Thymus (tissue), 11 donors: ENCODE data around the gene VCAM1. TPM values are rescaled to one million over a fixed set of nuclear protein-coding genes. Genes with fewer than 3 reads are reported as not detected.
A peak's percentile ranks its signal among the peaks of the same experiment; 100 is the strongest.
"Not testable (repeated sequence)": the region's sequence is repeated elsewhere in the genome, so short reads cannot be mapped to it uniquely, and the experiment has no call there.

Source experiments
- DNase-seq, 9 donors: peaks; one replicate each; pipeline ENCODE4 v3.0.0-alpha.2; 2013; ENCODE audit warnings: low spot score in 9 of 9, low read depth in 6 of 9, missing footprints in 1 of 9
- H3K27ac ChIP-seq, 2 donors: one replicate each; pipeline ENCODE4 v1.5.1; 2013; ENCODE audit warnings: control low read depth in 1 of 2, low read depth in 1 of 2, low read length in 1 of 2, mild to moderate bottlenecking in 1 of 2, moderate library complexity in 1 of 2
- H3K27me3 ChIP-seq, 2 donors: one replicate each; pipeline ENCODE4 v1.5.1; 2013; ENCODE audit warnings: low read length in 1 of 2; ENCODE audit not compliant: control insufficient read depth in 2 of 2, insufficient read depth in 1 of 2
- H3K36me3 ChIP-seq, 2 donors: one replicate each; pipeline ENCODE4 v1.5.1; 2013; ENCODE audit warnings: low read length in 1 of 2, mild to moderate bottlenecking in 1 of 2, moderate library complexity in 1 of 2; ENCODE audit not compliant: control insufficient read depth in 2 of 2, insufficient read depth in 2 of 2
- H3K4me1 ChIP-seq, 2 donors: one replicate each; pipeline ENCODE4 v1.5.1; 2013; ENCODE audit warnings: low read length in 2 of 2; ENCODE audit not compliant: control insufficient read depth in 2 of 2, insufficient read depth in 2 of 2
- H3K4me3 ChIP-seq, 2 donors: one replicate each; pipeline ENCODE4 v1.5.1; 2013; ENCODE audit warnings: low read length in 2 of 2, control low read depth in 1 of 2, mild to moderate bottlenecking in 1 of 2
- H3K9me3 ChIP-seq, 2 donors: one replicate each; pipeline ENCODE4 v1.5.1; 2013; ENCODE audit warnings: low read length in 1 of 2, mild to moderate bottlenecking in 1 of 2; ENCODE audit not compliant: control insufficient read depth in 2 of 2, insufficient read depth in 1 of 2
- WGBS: extraction: QIAGEN DNeasy Blood & Tissue Kit; methylation state at CpG from one replicate; pipeline ENCODE4 v1.1.7; 2013; 5-methylcytosine and 5-hydroxymethylcytosine counted together
- polyA plus RNA-seq: library from polyadenylated mRNA; stranded (reverse); fragments of 200-250 nt; gene quantifications from one replicate; pipeline ENCODE4 v1.2.3, GENCODE V29; 2013
- total RNA-seq: library from RNA; stranded (reverse); fragments of 120-200 nt; gene quantifications from one replicate; pipeline ENCODE4 v1.2.4, GENCODE V29; 2013
- donor health status: healthy.

VCAM1 gene
- total and polyA plus RNA-seq, 2 donors, result 22.8 to 63.3 TPM

GRCh38 chr1:100703716-100704115 lies 15.8 kb upstream of the VCAM1 start:
- WGBS, result 95% methylated on average over 2 of the region's 2 CpGs
- DNase-seq, result no peak
- H3K27me3 ChIP-seq, result no peaks in the 10 kb centered on the region
- no peak overlapping the region for H3K27ac ChIP-seq
- H3K36me3 ChIP-seq, result no peaks in the 10 kb centered on the region
- no peak overlapping the region for H3K4me3 ChIP-seq
- no peaks in the 10 kb centered on the region for H3K9me3 ChIP-seq
- no peaks in the 10 kb centered on the region for H3K4me1 ChIP-seq

GRCh38 chr1:100704473-100704872 lies 15.1 kb upstream of the VCAM1 start:
- Histone ChIP-seq H3K36me3 (no peaks in the 10 kb centered on the region), H3K9me3 (no peaks in the 10 kb centered on the region), H3K4me3 (no peak overlapping the region), H3K4me1 (no peaks in the 10 kb centered on the region), H3K27ac (no peak overlapping the region), H3K27me3 (no peaks in the 10 kb centered on the region)
- 97% methylated on average over 3 of the region's 3 CpGs for WGBS
- DNase-seq, result no peak

DNA sequence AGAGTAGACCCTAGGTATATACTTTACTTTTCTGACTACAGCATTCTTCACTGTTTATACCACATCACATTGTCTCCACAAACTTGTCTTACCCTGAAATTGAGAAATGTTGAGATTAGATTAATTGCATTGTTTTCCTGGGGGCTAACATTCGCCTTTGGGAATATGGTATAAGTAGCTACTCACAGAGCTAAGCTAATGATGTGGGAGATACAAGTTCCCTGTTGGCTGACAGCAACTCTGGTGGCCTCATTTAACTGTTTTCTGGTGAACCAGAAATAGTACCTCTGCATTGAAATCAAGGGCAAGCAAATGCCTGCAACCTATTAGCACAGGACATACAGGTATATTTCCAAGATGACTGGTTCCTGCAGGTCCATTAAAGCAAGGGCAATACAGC lies 13.2 kb upstream of the VCAM1 start:
- no peaks in the 10 kb centered on the region for H3K4me1 ChIP-seq
- H3K4me3 ChIP-seq, result no peak overlapping the region
- no peak overlapping the region for H3K27ac ChIP-seq
- 95% methylated on average over 1 of the region's 1 CpG for WGBS
- H3K27me3 ChIP-seq, result no peaks in the 10 kb centered on the region
- no peak for DNase-seq
- no peaks in the 10 kb centered on the region for H3K9me3 ChIP-seq
- no peaks in the 10 kb centered on the region for H3K36me3 ChIP-seq

DNA sequence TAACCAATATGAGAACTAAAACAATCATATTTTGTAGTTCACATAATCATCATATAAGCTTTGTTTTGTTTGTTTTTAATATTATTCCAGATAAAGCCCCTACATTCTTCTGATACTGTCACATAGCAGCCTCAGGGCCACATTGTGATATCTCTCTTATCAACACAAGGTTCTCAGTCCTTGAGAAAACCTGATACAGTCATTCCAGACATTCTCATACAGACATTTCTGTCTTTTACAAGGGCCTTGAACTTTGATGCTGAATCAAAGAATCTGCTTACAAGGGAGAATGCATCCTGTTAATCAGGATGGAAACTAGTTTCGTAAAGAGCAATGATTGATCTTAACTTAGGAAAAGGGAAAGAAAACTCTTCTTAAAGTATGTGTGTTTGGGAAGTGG lies 12.7 kb upstream of the VCAM1 start:
- Histone ChIP-seq H3K36me3 (no peaks in the 10 kb centered on the region), H3K27me3 (no peaks in the 10 kb centered on the region), H3K4me1 (no peaks in the 10 kb centered on the region), H3K9me3 (no peaks in the 10 kb centered on the region), H3K27ac (no peak overlapping the region), H3K4me3 (no peak overlapping the region)
- no peak for DNase-seq
- 97% methylated on average over 1 of the region's 1 CpG for WGBS

GRCh38 chr1:100708476-100709062 lies 11.0 kb upstream of the VCAM1 start:
- Histone ChIP-seq H3K36me3 (no peaks in the 10 kb centered on the region), H3K4me1 (no peaks in the 10 kb centered on the region), H3K4me3 (no peak overlapping the region), H3K27ac (no peak overlapping the region), H3K9me3 (no peaks in the 10 kb centered on the region), H3K27me3 (no peaks in the 10 kb centered on the region)
- 48% methylated on average over 2 of the region's 2 CpGs for WGBS
- peak in 1 of 9 donors; percentile 16 for DNase-seq

DNA sequence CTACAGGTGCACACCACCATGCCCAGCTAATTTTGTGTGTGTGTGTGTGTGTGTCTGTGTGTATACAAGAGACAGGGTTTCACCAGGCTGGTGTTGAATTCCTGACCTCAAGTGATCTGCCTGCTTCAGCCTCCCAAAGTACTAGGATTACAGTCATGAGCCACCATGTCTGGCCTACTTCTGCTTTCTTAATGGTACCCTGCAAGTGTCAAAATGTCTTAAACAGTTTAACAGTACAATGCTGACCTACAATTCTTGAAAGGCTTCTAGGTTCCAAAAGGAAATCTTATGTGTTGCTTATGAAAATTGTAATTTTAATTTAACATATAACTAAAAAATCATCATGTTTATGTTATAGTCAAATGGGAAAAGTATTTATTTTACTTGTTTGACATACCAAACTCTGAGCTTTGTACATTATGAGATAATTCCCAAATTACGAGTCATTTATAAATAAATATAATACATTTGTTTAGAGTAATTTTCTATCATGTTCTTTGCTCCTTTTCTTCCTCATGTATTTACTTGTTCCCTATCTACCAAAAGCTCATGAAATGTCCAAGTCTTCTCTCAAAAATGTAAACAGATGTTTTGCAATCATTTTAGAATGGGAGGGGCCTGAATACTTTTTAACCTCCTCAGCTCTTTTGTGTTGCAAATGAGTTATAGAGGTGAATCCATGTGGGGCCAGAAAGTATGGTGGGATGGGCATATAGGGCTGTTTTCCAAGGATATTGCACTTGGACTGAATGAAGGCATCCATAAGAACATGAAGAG lies 8.4 kb upstream of the VCAM1 start:
- H3K27me3 ChIP-seq, result no peaks in the 10 kb centered on the region
- no peak overlapping the region for H3K27ac ChIP-seq
- no peak overlapping the region for H3K4me3 ChIP-seq
- no peaks in the 10 kb centered on the region for H3K9me3 ChIP-seq
- no peak for DNase-seq
- no peaks in the 10 kb centered on the region for H3K4me1 ChIP-seq
- 97% methylated on average over 1 of the region's 1 CpG for WGBS
- no peaks in the 10 kb centered on the region for H3K36me3 ChIP-seq

DNA sequence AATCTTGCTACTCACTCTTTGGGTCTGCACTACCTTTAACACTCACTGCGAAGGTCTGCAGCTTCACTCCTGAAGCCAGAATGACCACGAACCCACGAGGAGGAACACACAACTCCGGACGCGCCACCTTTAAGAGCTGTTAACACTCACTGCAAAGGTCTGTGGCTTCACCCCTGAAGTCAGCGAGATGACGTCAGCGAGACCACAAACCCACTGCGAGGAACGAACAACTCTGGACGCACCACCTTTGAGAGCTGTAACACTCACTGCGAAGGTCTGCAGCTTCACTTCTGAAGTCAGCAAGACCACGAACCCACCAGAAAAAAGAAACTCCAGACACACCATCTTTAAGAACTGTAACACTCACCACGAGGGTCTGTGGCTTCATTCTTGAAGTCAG lies 6.5 kb upstream of the VCAM1 start:
- not testable (repeated sequence) for H3K4me3 ChIP-seq, H3K4me1 ChIP-seq, H3K36me3 ChIP-seq, H3K27ac ChIP-seq, H3K27me3 ChIP-seq, H3K9me3 ChIP-seq
- peak in 4 of 9 donors; percentile 12 to 56 (median 20) for DNase-seq
- WGBS, result 23% methylated on average over 15 of the region's 15 CpGs

DNA sequence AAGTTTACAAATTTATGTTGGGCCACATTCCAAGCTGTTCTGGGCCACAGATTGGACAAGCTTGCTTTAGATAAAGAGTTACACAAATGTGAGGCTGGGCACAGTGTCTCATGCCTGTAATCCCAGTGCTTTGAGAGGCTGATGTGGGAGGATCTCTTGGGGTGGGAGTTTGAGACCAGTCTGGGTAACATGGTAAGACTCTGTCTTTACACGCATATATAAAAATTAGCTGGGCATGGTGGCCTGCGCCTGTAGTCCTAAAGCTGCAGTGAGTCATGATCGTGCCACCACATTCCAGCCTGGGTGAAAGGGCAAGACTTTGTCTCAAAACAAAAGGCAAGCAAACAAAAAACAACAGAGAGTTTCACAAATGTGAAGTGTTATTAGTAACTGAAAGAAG lies 5.9 kb upstream of the VCAM1 start:
- 96% methylated on average over 3 of the region's 3 CpGs for WGBS
- no peak overlapping the region for H3K27ac ChIP-seq
- H3K27me3 ChIP-seq, result no peaks in the 10 kb centered on the region

GRCh38 chr1:100714599-100714998 lies 4.9 kb upstream of the VCAM1 start:
- Histone ChIP-seq H3K27me3 (no peaks in the 10 kb centered on the region), H3K4me1 (no peaks in the 10 kb centered on the region), H3K4me3 (no peak overlapping the region), H3K27ac (no peak overlapping the region), H3K36me3 (no peaks in the 10 kb centered on the region), H3K9me3 (no peaks in the 10 kb centered on the region)
- WGBS, result 97% methylated on average over 1 of the region's 1 CpG
- DNase-seq, result no peak

More for the DNA sequence above, 5.9 kb upstream of the VCAM1 start:
- Histone ChIP-seq H3K4me1 (no peaks in the 10 kb centered on the region), H3K4me3 (no peak overlapping the region), H3K36me3 (no peaks in the 10 kb centered on the region), H3K9me3 (no peaks in the 10 kb centered on the region)
- DNase-seq, result no peak
